ENCODE results near the gene RAC2. TPM values are rescaled to one million over a fixed set of nuclear protein-coding genes. Genes with fewer than 3 reads are reported as not detected.

RAC2 gene
- total and polyA plus RNA-seq, 2 of the 8 experiments (the other 6 are each of a cell fraction or from before 2014, with no cell fraction given): 2.3 to 4.3 TPM

DNA sequence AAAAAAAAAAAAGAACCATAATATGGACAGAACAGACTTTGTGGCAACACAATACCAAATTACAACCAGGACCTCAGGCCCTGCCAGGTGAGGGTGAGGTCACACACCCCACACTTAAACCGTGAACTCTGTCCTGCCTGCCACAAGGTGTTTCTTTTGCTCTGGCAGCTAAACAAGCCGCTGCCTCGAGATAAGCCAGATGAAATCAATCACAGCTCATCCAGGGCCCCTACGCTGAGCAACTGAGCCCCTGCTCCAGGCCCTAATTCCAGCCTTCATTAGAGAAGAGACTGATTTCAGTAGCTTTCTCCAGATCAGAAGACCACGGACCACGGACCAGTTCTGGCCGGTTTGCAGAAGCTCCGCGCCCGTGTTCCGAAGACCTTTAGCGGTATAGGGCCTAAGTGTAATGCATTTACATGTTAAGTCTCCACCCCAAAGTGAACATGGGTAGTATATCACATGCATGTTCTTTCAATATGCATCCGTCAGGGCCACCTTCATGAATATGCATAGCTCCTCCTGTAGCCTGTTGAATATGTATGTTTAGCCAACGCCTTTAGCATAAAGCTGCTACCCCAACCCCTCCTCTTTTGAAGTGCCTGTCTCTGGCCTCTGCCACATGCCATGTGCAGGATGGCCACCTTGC, 14.8 kb upstream of the RAC2 start:
- Histone ChIP-seq H2BK15ac (ENCODE audit: low read length) (0 out of 2 replicates have a peak overlapping the region, but pooled peaks have one; percentile 65), H2AFZ (ENCODE audit: low read length) (no peak overlapping the region), H4K5ac (ENCODE audit: insufficient read length, low read depth, low read length) (no peak overlapping the region), H2BK120ac (replicated peaks; ENCODE audit: low read depth, low read length) (no peak overlapping the region), H4K20me1 (replicated peaks in 1 of 2; ENCODE audit: control insufficient read depth in 1 of 2, insufficient read depth in 2 of 2, low read length in 2 of 2) (no peaks in the 10 kb centered on the region), H3K4me2 (ENCODE audit: insufficient read depth in 1 of 2, low read depth in 2 of 2, low read length in 2 of 2) (peak overlapping the region; percentile 26 to 58), H3K18ac (ENCODE audit: extremely low read depth, low read length) (no peak overlapping the region), H3K27ac (ENCODE audit: low read depth, low read length) (no peak overlapping the region), H3K4me3 (ENCODE audit: extremely low read depth in 1 of 4, insufficient read depth in 2 of 4, low read depth in 3 of 4, low read length in 4 of 4) (peak overlapping the region in 1 of 4 experiments; percentile 40; a peak in 2 of 8 replicates), H3K23ac (ENCODE audit: insufficient read length) (no peak overlapping the region), H2AK5ac (ENCODE audit: low read depth, low read length) (no peak overlapping the region), H3K36me3 (ENCODE audit: control insufficient read depth in 2 of 4, insufficient read depth in 4 of 4, low read length in 3 of 4) (no peaks in the 10 kb centered on the region), H2BK20ac (ENCODE audit: low read length) (no peak overlapping the region), H3K23me2 (ENCODE audit: low read depth, low read length) (no peaks in the 10 kb centered on the region; the same call in 1 of the 2 replicates), H3K56ac (replicated peaks; ENCODE audit: insufficient read length, low read depth, low read length) (no peak overlapping the region), H2BK5ac (ENCODE audit: low read depth, low read length) (peak overlapping the region; percentile 2; the same call in 1 of the 2 replicates), H3K79me2 (ENCODE audit: control insufficient read depth in 1 of 2, insufficient read depth in 2 of 2, low read length in 2 of 2) (no peaks in the 10 kb centered on the region), H4K91ac (replicated peaks; ENCODE audit: insufficient read length, low read length) (no peak overlapping the region), H3K14ac (ENCODE audit: insufficient read length) (no peak overlapping the region), H3K4me1 (replicated peaks in 1 of 4; ENCODE audit: control insufficient read depth in 3 of 4, insufficient read depth in 4 of 4, low read length in 3 of 4) (peaks cover 4 to 12% (median 5%) of the 10 kb centered on the region in 4 experiments), H4K8ac (ENCODE audit: extremely low read depth, insufficient read depth, low read length) (no peak overlapping the region), H3K9me3 (ENCODE audit: insufficient read depth in 2 of 2, low read depth in 1 of 2, low read length in 1 of 2) (peaks cover 3 to 4% of the 10 kb centered on the region in 2 experiments), H3K4ac (replicated peaks; ENCODE audit: insufficient read length, low read depth, low read length) (no peak overlapping the region), H3K27me3 (replicated peaks in 1 of 4; ENCODE audit: control insufficient read depth in 3 of 4, extremely low read depth in 1 of 4, insufficient read depth in 3 of 4, low read length in 3 of 4) (peaks cover 0 to 12% (median 7%) of the 10 kb centered on the region in 4 experiments; a peak in 2 of 7 replicates), H3K9ac (replicated peaks in 1 of 4; ENCODE audit: extremely low read depth in 1 of 4, low read depth in 3 of 4, low read length in 3 of 4) (no peak overlapping the region; a peak in 1 of 7 replicates), H3K79me1 (ENCODE audit: low read depth, low read length) (no peaks in the 10 kb centered on the region), H2BK12ac (ENCODE audit: low read depth, low read length) (peak overlapping the region; percentile 53; the same call in 1 of the 2 replicates)
- DNase-seq (ENCODE audit: low read depth in 1 of 2, low spot score in 2 of 2) (no peak), FAIRE-seq (no peak)
- TF ChIP-seq POU5F1 (IDR thresholded peaks at IDR 0.05; ENCODE audit: low read depth, low read length) (peak; percentile 99), YY1 (IDR thresholded peaks at IDR 0.05; ENCODE audit: low read depth, low read length) (no peak)
- CTCF ChIA-PET (ENCODE audit: partially characterized antibody): interaction anchor here (0.5 to 5.9 kb wide), 61 partner anchors 9 to 749 kb away, joined by 3 to 97 read pairs (median 5); partner anchors contain the start of genes KCTD17, MFNG and RAC2
- POLR2A ChIA-PET (ENCODE audit: partially characterized antibody): interaction anchor here (0.8 to 1.3 kb wide), 2 partner anchors 16 to 228 kb away, joined by 3 read pairs; no protein-coding TSS in a partner anchor
- 76% methylated on average over 13 of the region's 14 CpGs; no CpG with 5 or more reads in 1 of the 2 experiments for WGBS, 2 experiments (ENCODE audit: extremely low coverage in 1 of 2, insufficient coverage in 1 of 2, insufficient read length in 1 of 2, insufficient replicate concordance in 2 of 2, low coverage in 1 of 2, low lambda C conversion rate in 2 of 2, missing lambda C conversion rate in 1 of 2)
